GM12873 (cell line): ENCODE results near the gene SUDS3.

Experiments
- CTCF ChIP-seq: IDR thresholded peaks from 2 replicates; pipeline ENCODE4 v1.5.1; 2012; ENCODE audit warnings: low read depth, mild to moderate bottlenecking, moderate library complexity, low read length, control low read depth; ENCODE audit not compliant: insufficient read depth; ENCODE audit errors: missing control alignments

SUDS3 gene

GRCh38 chr12:118371321-118372282, 4.8 kb upstream of the SUDS3 start:
- TF ChIP-seq CTCF = no peak

GRCh38 chr12:118372541-118373495, 3.5 kb upstream of the SUDS3 start, which contains the start of gene TAOK3:
Gene TAOK3, minus strand, starts transcription at chr12:118372907. Its CDS starts 117,340 bp downstream, at chr12:118255567.
- TF ChIP-seq CTCF = no peak

GRCh38 chr12:118373616-118374015, 2.7 kb upstream of the SUDS3 start:
- no peak for TF ChIP-seq CTCF

GRCh38 chr12:118374126-118374725, 2.1 kb upstream of the SUDS3 start:
- TF ChIP-seq CTCF = no peak

- TF ChIP-seq CTCF = no peak
Observed at GRCh38 chr12:118374909-118375308, 1.4 kb upstream of the SUDS3 start.

GRCh38 chr12:118375348-118375747, 1.0 kb upstream of the SUDS3 start:
- TF ChIP-seq CTCF = no peak
